NCI-H2081 treated with DMSO at 0.1 percent for 48 hours (cell line): Measurements from ENCODE around the gene SPEG.
"Not testable (repeated sequence)": the region's sequence is repeated elsewhere in the genome, so short reads cannot be mapped to it uniquely, and the experiment has no call there.

Experiments used
- DNase-seq: peaks from one replicate; lab custom pipeline; 2025; lab: John Stamatoyannopoulos, UW

Gene SPEG

GRCh38 chr2:219405451-219405850 is 29.2 kb upstream of the SPEG start:
- DNase-seq = no peak

- no peak for DNase-seq
Measured at GRCh38 chr2:219405958-219406860, 28.4 kb upstream of the SPEG start.

GRCh38 chr2:219406861-219407230 is 27.8 kb upstream of the SPEG start:
- DNase-seq = no peak

GRCh38 chr2:219407343-219407742 is 27.3 kb upstream of the SPEG start:
- not testable (repeated sequence) for DNase-seq

- DNase-seq = no peak
Measured at GRCh38 chr2:219408204-219408603, 26.4 kb upstream of the SPEG start.

- no peak for DNase-seq
Measured at GRCh38 chr2:219408631-219409030, 26.0 kb upstream of the SPEG start.

- no peak for DNase-seq
Measured at GRCh38 chr2:219409619-219410018, 25.0 kb upstream of the SPEG start.

- no peak for DNase-seq
Measured at GRCh38 chr2:219410390-219410789, 24.3 kb upstream of the SPEG start.

GRCh38 chr2:219414857-219415256 is 19.8 kb upstream of the SPEG start:
- DNase-seq = no peak

GRCh38 chr2:219415580-219416234 is 18.9 kb upstream of the SPEG start:
- DNase-seq = no peak

GRCh38 chr2:219416235-219416602 is 18.4 kb upstream of the SPEG start:
- DNase-seq = no peak

GRCh38 chr2:219416938-219417337 is 17.7 kb upstream of the SPEG start:
- DNase-seq = no peak

- DNase-seq = no peak
Measured at GRCh38 chr2:219417374-219417773, 17.3 kb upstream of the SPEG start.

- no peak for DNase-seq
Measured at GRCh38 chr2:219418155-219419011, 16.3 kb upstream of the SPEG start, which contains the start of gene DES. TSS of gene DES (plus strand) at chr2:219418377. CDS start at chr2:219418463, 86 bp downstream.

- no peak for DNase-seq
Measured at GRCh38 chr2:219419012-219419324, 15.7 kb upstream of the SPEG start.

- DNase-seq = no peak
Measured at GRCh38 chr2:219419331-219420197, 15.1 kb upstream of the SPEG start.

- no peak for DNase-seq
Measured at GRCh38 chr2:219420687-219421086, 14.0 kb upstream of the SPEG start.

- DNase-seq = no peak
Measured at GRCh38 chr2:219421323-219421722, 13.3 kb upstream of the SPEG start.

GRCh38 chr2:219422952-219423534 is 11.6 kb upstream of the SPEG start:
- no peak for DNase-seq

GRCh38 chr2:219423652-219424377 is 10.8 kb upstream of the SPEG start:
- DNase-seq = no peak
